GM23248 (cell line): ENCODE results near the gene SGCE.

Experiments used
- EZH2 ChIP-seq: fragments of 200-600 bp; sonication (generic); IDR thresholded peaks from 2 replicates; pipeline ENCODE4 v1.6.1; 2018; ENCODE audit warnings: antibody characterized with exemption, mild to moderate bottlenecking; ENCODE audit not compliant: insufficient read depth, poor library complexity, severe bottlenecking
- EZH2phosphoT487 ChIP-seq: fragments of 200-600 bp; sonication (generic); IDR thresholded peaks from 2 replicates; pipeline ENCODE4 v1.6.1; 2018; ENCODE audit warnings: antibody characterized with exemption, moderate library complexity, mild to moderate bottlenecking, low read depth; ENCODE audit not compliant: insufficient read depth

DNA sequence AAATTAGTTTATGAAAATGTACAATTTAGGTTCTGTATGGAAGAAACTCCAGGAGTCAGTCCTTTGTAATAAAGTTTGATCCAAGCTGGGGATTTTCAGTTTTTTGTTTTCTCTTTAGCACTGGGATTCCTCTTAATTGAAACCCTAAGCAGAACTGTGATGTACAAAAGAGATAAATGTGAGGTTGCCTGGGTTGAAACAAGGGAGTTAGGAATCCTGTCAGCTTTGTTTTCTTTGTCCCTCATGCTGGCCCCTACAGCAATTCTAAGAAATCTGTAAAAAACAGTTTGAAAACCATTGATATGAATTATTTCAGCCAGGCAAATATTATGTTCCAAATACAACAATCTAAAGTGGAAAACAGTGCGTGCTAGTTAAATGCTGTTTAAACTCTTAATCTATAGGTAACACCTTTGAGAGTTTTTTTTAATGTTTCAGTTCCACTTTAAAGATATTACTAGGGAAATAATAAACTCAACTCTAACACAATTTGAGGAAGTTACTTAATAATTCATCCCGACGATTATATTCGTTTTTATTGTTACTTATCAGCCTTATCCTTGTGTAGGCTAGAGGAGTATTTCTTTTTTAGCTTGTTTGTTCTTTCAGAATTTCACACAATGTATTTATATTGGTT is 65.3 kb downstream of the SGCE start:
- TF ChIP-seq EZH2phosphoT487: no peak
- TF ChIP-seq EZH2: no peak
